OCI-LY1 (cell line): ENCODE results near the gene CPD.

ENCODE experiments used
- CTCF ChIP-seq: fragments of 200-600 bp; sonication (generic), shearing (Covaris generic); IDR thresholded peaks from 2 replicates; pipeline ENCODE4 v1.5.1; 2017; ENCODE audit warnings: mild to moderate bottlenecking, antibody characterized with exemption, low read length, moderate library complexity, mixed read lengths
- EZH2 ChIP-seq: fragments of 200-600 bp; sonication (generic), shearing (Covaris generic); IDR thresholded peaks from 2 replicates; pipeline ENCODE4 v1.8.0; 2017; ENCODE audit warnings: borderline replicate concordance, mixed run types, mild to moderate bottlenecking, antibody characterized with exemption, low read length, moderate library complexity, mixed read lengths

GRCh38 chr17:30415491-30415890 is 36.8 kb downstream of the CPD start:
- TF ChIP-seq EZH2 (no peak), CTCF (no peak)
